PC-3 (cell line): ENCODE measurements around the gene CCM2.

Source experiments
- EZH2 ChIP-seq: fragments of 300-600 bp; sonication (generic); IDR thresholded peaks from one replicate; pipeline ENCODE4 v1.6.1; 2017; ENCODE audit warnings: antibody characterized with exemption, mild to moderate bottlenecking, low read length; ENCODE audit not compliant: unreplicated experiment
- TF ChIP-seq, protein P1 (sequence below): fragments of 300-600 bp; sonication (generic); conservative IDR thresholded peaks from 2 replicates; pipeline ENCODE4 v1.5.1; 2017; ENCODE audit warnings: antibody characterized with exemption, low read depth, mild to moderate bottlenecking, low read length

DNA sequence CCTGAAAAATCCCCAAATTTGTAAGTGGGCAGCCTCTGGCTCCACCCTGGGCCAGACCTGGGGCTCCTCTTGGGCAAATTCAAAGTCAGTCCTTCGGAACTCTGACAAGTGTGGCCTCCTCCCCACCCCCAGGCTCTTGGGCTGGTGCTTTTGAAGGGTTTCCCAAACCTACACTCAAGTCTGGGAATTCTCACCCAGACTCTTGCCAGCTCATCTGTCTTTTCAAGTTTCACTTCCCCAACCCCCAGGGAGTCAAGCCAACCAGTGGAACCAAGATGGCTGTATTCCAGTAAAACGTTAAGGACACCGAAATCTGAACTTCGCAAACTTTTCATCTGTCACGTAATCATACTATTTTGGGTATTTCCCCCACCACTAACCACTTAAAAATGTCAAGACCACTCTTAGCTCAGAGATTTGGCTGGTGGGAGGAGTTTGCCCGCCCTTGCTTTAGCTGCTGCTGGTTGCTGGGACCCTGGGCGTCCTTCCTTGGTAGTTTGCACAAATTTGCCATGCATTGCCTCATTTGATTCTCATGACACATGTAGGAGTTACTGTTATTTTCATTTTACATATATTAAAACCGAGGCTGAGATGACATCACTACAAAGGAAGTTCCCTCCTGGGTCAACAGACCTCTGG lies 19.5 kb upstream of the CCM2 start:
- TF ChIP-seq EZH2: no peak
- TF ChIP-seq, protein P1, sequence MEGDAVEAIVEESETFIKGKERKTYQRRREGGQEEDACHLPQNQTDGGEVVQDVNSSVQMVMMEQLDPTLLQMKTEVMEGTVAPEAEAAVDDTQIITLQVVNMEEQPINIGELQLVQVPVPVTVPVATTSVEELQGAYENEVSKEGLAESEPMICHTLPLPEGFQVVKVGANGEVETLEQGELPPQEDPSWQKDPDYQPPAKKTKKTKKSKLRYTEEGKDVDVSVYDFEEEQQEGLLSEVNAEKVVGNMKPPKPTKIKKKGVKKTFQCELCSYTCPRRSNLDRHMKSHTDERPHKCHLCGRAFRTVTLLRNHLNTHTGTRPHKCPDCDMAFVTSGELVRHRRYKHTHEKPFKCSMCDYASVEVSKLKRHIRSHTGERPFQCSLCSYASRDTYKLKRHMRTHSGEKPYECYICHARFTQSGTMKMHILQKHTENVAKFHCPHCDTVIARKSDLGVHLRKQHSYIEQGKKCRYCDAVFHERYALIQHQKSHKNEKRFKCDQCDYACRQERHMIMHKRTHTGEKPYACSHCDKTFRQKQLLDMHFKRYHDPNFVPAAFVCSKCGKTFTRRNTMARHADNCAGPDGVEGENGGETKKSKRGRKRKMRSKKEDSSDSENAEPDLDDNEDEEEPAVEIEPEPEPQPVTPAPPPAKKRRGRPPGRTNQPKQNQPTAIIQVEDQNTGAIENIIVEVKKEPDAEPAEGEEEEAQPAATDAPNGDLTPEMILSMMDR: no peak
